ENCODE results near the gene PSENEN. TPM values are rescaled to one million over a fixed set of nuclear protein-coding genes. Genes with fewer than 3 reads are reported as not detected.

PSENEN gene
- total RNA-seq, 4 donors from 2014 or later: 6.6 to 80.0 (median 56.8) TPM

- H3K36me3 ChIP-seq: no peaks in the 10 kb centered on the region
- in situ Hi-C loops (cut with MboI; ENCODE audit: low pct_ligation_motif_present in 1 of 4, low pct_unique_long_range_greater_than_20kb in 1 of 4, low sequenced_read_pairs in 3 of 4): no loop called here
These were observed 39.3 kb downstream of the PSENEN start for GRCh38 chr19:35784503-35785338.

GRCh38 chr19:35785339-35785627 is 39.8 kb downstream of the PSENEN start:
- Histone ChIP-seq H3K27ac (no peak overlapping the region), H3K4me1 (no peaks in the 10 kb centered on the region), H3K9me3 (no peaks in the 10 kb centered on the region), H3K36me3 (no peaks in the 10 kb centered on the region), H3K4me3 (no peak overlapping the region), H3K27me3 (no peaks in the 10 kb centered on the region)
- WGBS, 2 donors (ENCODE audit: low coverage in 1 of 2): 85% methylated on average over 10 of the region's 10 CpGs; no CpG with 5 or more reads in 1 of the 2 donors
- TF ChIP-seq CTCF (IDR thresholded peaks at IDR 0.05): no peak
- TF ChIP-seq POLR2A (IDR thresholded peaks at IDR 0.05): no peak
- no peak for TF ChIP-seq POLR2AphosphoS5 (IDR thresholded peaks at IDR 0.05)
- no peak for TF ChIP-seq EP300 (IDR thresholded peaks at IDR 0.05; ENCODE audit: low read depth)
- DNase-seq: no peak
- in situ Hi-C loops (cut with MboI; ENCODE audit: low pct_ligation_motif_present in 1 of 4, low pct_unique_long_range_greater_than_20kb in 1 of 4, low sequenced_read_pairs in 3 of 4): no loop called here
- intact Hi-C loops (cut with DNase I; ENCODE audit: low total_unique reads): no loop called here

More at GRCh38 chr19:35784503-35785338, 39.3 kb downstream of the PSENEN start:
- no peaks in the 10 kb centered on the region for H3K27me3 ChIP-seq
- no peak overlapping the region for H3K27ac ChIP-seq
- no peaks in the 10 kb centered on the region for H3K4me1 ChIP-seq
- no peak overlapping the region for H3K4me3 ChIP-seq
- intact Hi-C loops (cut with DNase I; ENCODE audit: low total_unique reads): no loop called here
- 83% methylated on average over 41 of the region's 45 CpGs; no CpG with 5 or more reads in 1 of the 2 donors for WGBS, 2 donors (ENCODE audit: low coverage in 1 of 2)
- H3K9me3 ChIP-seq: no peaks in the 10 kb centered on the region
- no peak for DNase-seq
- TF ChIP-seq POLR2A (IDR thresholded peaks at IDR 0.05): no peak
- TF ChIP-seq CTCF (IDR thresholded peaks at IDR 0.05): no peak
- no peak for TF ChIP-seq POLR2AphosphoS5 (IDR thresholded peaks at IDR 0.05)
- no peak for TF ChIP-seq EP300 (IDR thresholded peaks at IDR 0.05; ENCODE audit: low read depth)

GRCh38 chr19:35786299-35787160 is 41.1 kb downstream of the PSENEN start:
- no peaks in the 10 kb centered on the region for H3K27me3 ChIP-seq
- intact Hi-C loops (cut with DNase I; ENCODE audit: low total_unique reads): no loop called here
- no peak for DNase-seq
- H3K4me1 ChIP-seq: no peaks in the 10 kb centered on the region
- H3K36me3 ChIP-seq: no peaks in the 10 kb centered on the region
- WGBS, 2 donors (ENCODE audit: low coverage in 1 of 2): 87% methylated on average over 21 of the region's 31 CpGs; no CpG with 5 or more reads in 1 of the 2 donors
- H3K27ac ChIP-seq: no peak overlapping the region
- H3K9me3 ChIP-seq: no peaks in the 10 kb centered on the region
- TF ChIP-seq POLR2A (IDR thresholded peaks at IDR 0.05) (no peak), EP300 (IDR thresholded peaks at IDR 0.05; ENCODE audit: low read depth) (no peak), POLR2AphosphoS5 (IDR thresholded peaks at IDR 0.05) (no peak), CTCF (IDR thresholded peaks at IDR 0.05) (no peak)
- in situ Hi-C loops (cut with MboI; ENCODE audit: low pct_ligation_motif_present in 1 of 4, low pct_unique_long_range_greater_than_20kb in 1 of 4, low sequenced_read_pairs in 3 of 4): no loop called here
- H3K4me3 ChIP-seq: no peak overlapping the region

GRCh38 chr19:35787227-35787799 is 41.9 kb downstream of the PSENEN start:
- TF ChIP-seq POLR2AphosphoS5 (IDR thresholded peaks at IDR 0.05) (no peak), CTCF (IDR thresholded peaks at IDR 0.05) (no peak), EP300 (IDR thresholded peaks at IDR 0.05; ENCODE audit: low read depth) (no peak), POLR2A (IDR thresholded peaks at IDR 0.05) (no peak)
- DNase-seq: no peak
- H3K27ac ChIP-seq: no peak overlapping the region
- no peaks in the 10 kb centered on the region for H3K9me3 ChIP-seq
- in situ Hi-C loops (cut with MboI; ENCODE audit: low pct_ligation_motif_present in 1 of 4, low pct_unique_long_range_greater_than_20kb in 1 of 4, low sequenced_read_pairs in 3 of 4): no loop called here
- no peaks in the 10 kb centered on the region for H3K4me1 ChIP-seq
- 91% methylated on average over 11 of the region's 15 CpGs; no CpG with 5 or more reads in 1 of the 2 donors for WGBS, 2 donors (ENCODE audit: low coverage in 1 of 2)
- H3K4me3 ChIP-seq: no peak overlapping the region
- no peaks in the 10 kb centered on the region for H3K36me3 ChIP-seq
- no peaks in the 10 kb centered on the region for H3K27me3 ChIP-seq
- intact Hi-C loops (cut with DNase I; ENCODE audit: low total_unique reads): no loop called here
